ENCODE data around the gene FRMD3.
A peak's percentile ranks its signal among the peaks of the same experiment; 100 is the strongest.

FRMD3 gene

DNA sequence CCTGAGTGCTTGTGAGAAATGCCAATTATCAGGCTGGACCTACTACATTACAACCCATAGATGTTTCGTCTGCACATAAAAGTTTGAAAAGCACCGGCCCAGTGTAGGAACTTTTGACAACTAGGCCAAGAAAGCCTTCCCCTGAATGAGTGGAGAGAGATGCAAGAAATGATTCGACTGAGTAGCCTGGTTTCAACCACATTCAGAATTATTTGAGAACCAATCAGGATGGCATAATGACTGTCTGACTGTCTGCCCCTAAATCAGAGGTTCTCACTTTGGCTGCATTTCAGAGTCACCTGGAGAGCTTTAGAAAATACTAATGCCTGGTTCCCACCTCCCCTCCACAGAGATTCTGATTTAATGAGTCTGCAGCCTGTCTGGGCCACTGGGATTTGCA is 61.1 kb downstream of the FRMD3 start:
- H3K4me3 ChIP-seq: no peak overlapping the region
- no peak overlapping the region for H3K27ac ChIP-seq

DNA sequence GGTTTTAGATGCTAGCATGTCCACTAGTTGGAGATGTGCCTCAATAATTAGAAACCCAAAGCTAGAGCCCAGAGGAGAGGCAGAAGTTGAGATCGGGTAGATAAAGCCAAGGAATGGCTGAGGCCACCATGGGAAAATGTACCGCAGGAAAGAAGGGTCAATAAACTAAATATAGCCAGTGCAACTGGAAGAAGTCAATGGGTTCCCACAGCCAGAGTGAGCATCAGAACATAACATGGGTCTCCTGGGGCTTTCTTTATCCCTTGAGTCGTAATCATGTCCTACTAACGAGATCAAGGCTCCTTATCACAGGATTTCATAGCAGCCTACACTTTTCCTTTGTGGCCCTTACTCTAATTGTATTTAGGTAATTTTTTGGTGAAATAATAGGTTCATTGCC is 61.7 kb downstream of the FRMD3 start:
- H3K4me3 ChIP-seq: no peak overlapping the region
- H3K27ac ChIP-seq: no peak overlapping the region

DNA sequence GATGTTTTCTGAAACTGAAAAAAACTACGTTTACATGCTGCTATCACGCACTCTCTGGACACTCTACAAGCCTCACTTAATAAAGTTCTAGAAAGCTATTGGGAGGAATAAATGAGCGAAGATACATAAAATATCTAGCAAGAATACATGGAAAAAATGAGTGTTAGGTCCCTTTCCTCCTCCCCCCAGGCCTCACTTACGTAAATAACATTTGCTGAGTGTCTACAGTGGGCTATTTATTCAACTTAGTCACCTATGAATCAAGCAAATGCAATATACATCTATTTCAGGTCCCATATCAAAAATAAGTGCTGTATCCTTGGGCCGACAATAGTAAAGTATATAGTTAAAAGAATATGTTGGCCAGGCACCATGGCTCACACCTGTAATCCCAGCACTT is 62.5 kb downstream of the FRMD3 start:
- no peak overlapping the region for H3K27ac ChIP-seq
- no peak overlapping the region for H3K4me3 ChIP-seq

- Histone ChIP-seq H3K27ac (no peak overlapping the region), H3K4me3 (no peak overlapping the region)
Observed at GRCh38 chr9:83474631-83475030, 63.6 kb downstream of the FRMD3 start.

- Histone ChIP-seq H3K4me3 (no peak overlapping the region), H3K27ac (peak overlapping the region in 5 of 21 experiments; percentile 21 to 70 (median 52))
Observed at GRCh38 chr9:83473488-83473971, 64.7 kb downstream of the FRMD3 start.

DNA sequence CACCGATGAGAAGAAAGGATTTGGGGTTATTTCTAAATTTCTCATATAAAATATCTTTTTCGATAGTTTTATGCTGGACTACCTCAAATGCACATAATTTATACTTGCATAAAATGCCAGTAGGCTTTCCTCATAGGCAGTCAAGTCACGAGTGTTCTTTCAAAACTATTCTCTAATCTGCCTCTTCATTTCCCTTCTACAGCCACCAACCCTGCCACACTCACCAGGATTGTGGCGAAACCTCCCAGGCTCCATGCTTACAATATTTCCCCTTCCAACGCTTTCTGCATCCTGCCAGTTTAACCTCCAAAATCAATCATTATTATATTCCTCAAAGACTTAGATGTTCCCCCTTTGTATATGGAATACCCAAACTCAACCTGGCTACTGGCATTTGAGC is 65.4 kb downstream of the FRMD3 start:
- H3K27ac ChIP-seq: peak overlapping the region in 9 of 21 experiments; percentile 1 to 70 (median 27)
- H3K4me3 ChIP-seq: no peak overlapping the region

DNA sequence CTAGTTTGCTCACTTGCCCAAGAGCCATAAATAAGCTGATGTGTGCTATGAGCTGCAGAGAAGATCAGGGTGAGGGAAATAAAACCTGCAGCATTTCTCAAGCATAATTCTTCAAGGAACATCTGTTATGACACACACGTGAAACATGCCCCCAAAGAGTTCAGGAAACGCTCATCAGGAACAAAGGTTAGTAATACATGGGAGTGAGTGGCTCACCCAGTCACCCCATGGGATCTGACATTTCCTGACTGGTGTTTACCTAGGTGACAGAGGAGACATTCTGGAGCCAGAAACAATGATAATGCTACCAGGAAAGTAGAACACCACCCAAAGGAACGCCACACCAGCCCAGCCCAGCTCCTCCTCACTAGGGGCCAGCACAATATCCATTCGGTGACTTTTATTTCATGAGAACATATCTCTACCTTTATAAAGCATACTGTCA is 66.0 kb downstream of the FRMD3 start:
- H3K4me3 ChIP-seq: no peak overlapping the region
- H3K27ac ChIP-seq: peak overlapping the region in 6 of 21 experiments; percentile 1 to 70 (median 20)

- Histone ChIP-seq H3K4me3 (no peak overlapping the region), H3K27ac (peak overlapping the region in 6 of 21 experiments; percentile 4 to 52 (median 25))
Observed at GRCh38 chr9:83471241-83471640, 67.0 kb downstream of the FRMD3 start.

DNA sequence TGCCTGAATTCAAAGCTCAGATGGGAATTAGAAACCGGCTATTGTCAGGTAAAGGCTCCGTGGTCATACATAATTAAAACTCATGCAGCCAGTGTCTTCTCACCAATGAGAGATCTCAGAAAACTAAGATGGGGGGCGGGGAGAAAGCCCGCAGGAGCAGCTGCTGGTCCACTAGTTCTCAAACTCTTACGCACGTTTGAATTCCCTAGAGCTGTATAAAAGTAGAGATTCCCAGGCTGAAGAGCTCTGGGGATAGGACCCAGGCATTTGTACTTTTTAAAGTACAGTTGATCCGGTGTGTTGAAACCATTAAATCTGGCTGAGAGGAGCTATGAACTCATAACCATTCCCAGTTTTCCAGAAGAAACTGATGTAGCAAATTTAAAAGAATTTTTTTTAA is 68.5 kb downstream of the FRMD3 start:
- no peak overlapping the region for H3K27ac ChIP-seq
- no peak overlapping the region for H3K4me3 ChIP-seq

DNA sequence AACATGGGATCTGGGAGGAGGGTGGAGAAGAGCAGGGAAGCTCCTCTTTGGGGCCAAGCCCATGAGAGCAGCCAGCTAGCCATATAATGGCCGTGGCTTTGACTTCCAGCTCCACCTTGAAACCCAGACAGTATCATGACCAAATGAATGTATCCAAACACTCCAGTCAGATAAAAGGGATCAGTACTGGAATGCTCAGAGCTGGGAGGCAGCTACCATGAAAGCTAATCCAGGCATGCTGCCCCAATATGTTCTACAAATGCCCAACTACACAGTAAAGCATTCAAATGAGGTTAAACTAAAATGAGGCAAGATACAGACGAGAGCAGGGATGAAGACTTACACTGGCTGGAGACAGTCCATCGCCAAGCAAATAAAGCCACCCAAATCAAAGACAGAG is 69.4 kb downstream of the FRMD3 start:
- Histone ChIP-seq H3K4me3 (no peak overlapping the region), H3K27ac (no peak overlapping the region)

DNA sequence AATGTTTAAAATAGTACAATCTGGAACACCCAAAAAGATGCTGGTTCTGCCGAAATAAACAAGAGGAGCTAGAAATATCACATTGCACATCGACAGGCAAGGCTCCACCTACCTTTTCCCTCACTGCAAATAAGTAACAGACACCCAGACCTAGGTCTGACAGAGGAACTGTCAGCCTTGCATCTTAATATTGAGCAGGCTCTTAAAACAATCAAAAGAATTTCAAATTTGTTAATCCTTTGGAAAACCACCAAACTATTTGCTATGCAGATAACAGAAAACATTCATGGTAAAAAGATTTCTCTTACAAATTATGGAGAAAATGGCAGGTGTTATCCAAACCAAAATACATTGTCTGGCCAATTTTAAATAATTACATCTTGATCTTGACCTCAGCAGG is 71.3 kb downstream of the FRMD3 start:
- Histone ChIP-seq H3K4me3 (no peak overlapping the region), H3K27ac (no peak overlapping the region)

GRCh38 chr9:83466351-83466750 is 71.8 kb downstream of the FRMD3 start:
- Histone ChIP-seq H3K4me3 (no peak overlapping the region), H3K27ac (no peak overlapping the region)

DNA sequence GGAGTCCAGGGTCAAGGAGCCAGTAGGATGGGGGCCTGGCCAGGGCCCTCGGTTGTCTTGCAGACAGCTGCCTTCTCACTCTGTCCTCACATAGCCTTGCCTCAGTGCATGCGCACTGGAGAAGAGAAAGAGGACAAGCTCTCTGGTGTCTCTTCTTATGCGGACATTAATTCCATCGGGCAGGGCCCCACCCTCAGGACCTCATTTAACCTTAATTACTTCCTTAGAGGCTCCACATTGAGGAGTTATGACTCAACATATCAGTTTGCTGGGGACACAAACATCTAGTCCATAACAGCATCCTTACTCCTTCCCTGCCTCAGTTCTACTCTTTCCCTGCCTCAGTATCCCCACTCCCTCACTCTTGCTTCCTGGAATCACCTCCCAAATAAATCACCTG is 78.4 kb downstream of the FRMD3 start:
- Histone ChIP-seq H3K27ac (no peak overlapping the region), H3K4me3 (no peak overlapping the region)

DNA sequence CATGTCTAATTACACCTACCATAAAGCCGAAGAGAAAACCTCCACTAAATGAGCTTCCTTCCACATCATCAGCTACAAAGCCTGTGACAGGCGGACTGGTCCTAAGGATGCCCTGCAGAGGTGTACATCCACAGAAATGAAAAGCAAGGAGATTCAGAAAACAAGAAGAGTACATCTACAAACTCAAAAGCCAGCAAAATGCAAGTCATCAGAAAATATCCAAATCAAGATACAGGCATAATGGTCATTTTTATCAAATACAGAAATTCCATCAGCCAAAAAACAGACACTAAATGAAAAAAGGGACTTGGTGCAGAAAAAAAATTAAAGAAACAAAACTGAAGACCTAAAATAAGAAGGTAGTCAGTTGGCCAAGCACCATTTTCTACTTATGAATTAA is 79.7 kb downstream of the FRMD3 start:
- Histone ChIP-seq H3K4me3 (no peak overlapping the region), H3K27ac (no peak overlapping the region)

DNA sequence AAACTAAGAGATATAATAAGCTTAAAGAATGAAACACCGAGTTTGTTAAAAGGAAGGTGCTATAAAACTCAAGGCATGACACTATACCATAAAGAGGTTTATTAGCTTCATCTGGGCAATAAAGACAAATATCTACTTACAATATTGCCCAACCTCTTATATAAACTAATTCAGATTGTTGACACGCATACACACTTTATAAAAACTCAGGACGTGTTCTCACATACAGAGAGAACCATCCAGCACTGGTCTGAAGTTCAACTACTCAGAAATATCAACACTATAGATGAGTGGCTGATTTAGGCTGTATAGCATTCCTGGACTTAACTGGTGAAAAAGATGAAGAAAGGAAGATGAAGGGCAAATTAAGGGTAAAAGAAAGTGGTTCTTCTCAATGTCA is 81.2 kb downstream of the FRMD3 start:
- Histone ChIP-seq H3K27ac (no peak overlapping the region), H3K4me3 (no peak overlapping the region)

GRCh38 chr9:83456226-83456625 is 82.0 kb downstream of the FRMD3 start:
- H3K27ac ChIP-seq: no peak overlapping the region
- no peak overlapping the region for H3K4me3 ChIP-seq

GRCh38 chr9:83454076-83454475 is 84.1 kb downstream of the FRMD3 start:
- H3K4me3 ChIP-seq: no peak overlapping the region
- no peak overlapping the region for H3K27ac ChIP-seq

DNA sequence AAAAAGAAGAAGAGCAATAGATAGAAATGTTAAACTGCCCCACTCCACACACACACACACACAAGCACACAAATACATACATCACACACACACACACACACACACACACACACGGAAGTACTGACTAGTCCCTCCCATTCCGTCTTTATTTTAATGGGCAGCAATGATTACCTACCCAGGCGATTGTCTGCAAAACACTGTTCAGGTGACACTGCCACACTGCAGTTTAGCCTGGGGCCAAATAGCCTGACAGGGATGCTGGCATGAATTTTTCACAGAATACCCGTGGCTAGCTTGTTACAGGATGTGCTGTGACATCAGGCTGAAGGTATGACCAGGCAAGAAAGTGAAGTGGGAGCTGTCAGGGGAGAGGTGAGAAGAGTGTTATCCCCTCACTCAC is 86.9 kb downstream of the FRMD3 start:
- Histone ChIP-seq H3K4me3 (no peak overlapping the region), H3K27ac (no peak overlapping the region)

GRCh38 chr9:83449983-83450382 is 88.2 kb downstream of the FRMD3 start:
- no peak overlapping the region for H3K4me3 ChIP-seq
- H3K27ac ChIP-seq: no peak overlapping the region

DNA sequence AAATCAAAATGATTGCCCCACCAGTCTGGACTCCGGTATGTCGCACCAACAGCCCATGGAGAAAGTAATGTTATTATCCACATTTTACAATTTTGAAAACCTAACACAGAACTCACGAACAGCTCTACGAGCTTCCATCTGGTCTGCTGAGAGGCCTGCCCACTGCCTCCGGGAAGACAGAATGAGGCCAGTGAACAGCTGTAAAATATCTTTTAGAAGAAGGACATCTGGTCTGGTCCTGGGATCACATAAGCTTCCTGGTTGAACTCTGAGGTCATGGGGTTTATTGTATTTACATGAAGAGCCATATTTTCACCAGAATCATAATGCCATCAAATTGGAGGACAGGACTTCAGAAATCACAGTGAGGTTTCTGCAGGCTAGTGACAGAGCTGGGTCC is 89.0 kb downstream of the FRMD3 start:
- Histone ChIP-seq H3K4me3 (no peak overlapping the region), H3K27ac (no peak overlapping the region)

DNA sequence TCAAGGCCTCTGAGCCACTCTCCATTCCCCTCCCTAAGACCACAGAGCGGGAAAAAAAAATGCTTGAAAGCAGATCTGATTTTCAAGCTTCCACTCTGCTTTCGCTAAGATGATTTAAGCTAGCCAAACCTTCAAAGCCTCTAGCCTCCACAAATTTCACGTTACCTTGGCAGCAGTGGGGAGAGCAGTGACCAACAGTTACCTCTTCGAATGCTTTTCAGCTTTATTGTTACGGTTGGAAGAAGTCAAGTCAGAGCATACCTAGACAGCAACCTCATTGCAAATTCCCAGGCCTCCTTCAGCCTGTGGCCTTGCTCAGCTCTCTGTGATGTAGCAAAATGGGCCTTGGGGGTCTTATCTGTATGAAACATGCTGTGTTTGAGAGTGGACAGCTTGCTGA is 89.6 kb downstream of the FRMD3 start:
- H3K4me3 ChIP-seq: no peak overlapping the region

GRCh38 chr9:83447351-83447750 is 90.8 kb downstream of the FRMD3 start:
- Histone ChIP-seq H3K4me3 (no peak overlapping the region), H3K27ac (no peak overlapping the region)

More for the DNA sequence above, 89.6 kb downstream of the FRMD3 start:
- no peak overlapping the region for H3K27ac ChIP-seq
